Loucy (cell line): Measurements from ENCODE around the gene BABAM2.

Source experiments
- H2AFZ ChIP-seq: fragments of 200-600 bp; sonication (generic); 2 replicates; pipeline ENCODE4 v1.6.0; 2016; ENCODE audit warnings: antibody characterized with exemption, mild to moderate bottlenecking, low read length, moderate library complexity
- H3F3A ChIP-seq: fragments of 200-600 bp; 2 replicates; pipeline ENCODE4 v1.6.0; 2016; ENCODE audit warnings: antibody characterized with exemption, low read depth, mild to moderate bottlenecking
- H3K27me3 ChIP-seq: fragments of 200-600 bp; sonication (generic); 2 replicates; pipeline ENCODE4 v1.6.1; 2014; ENCODE audit warnings: low read length, mild to moderate bottlenecking; ENCODE audit not compliant: insufficient read depth, poor library complexity, severe bottlenecking
- H3K36me3 ChIP-seq: fragments of 200-600 bp; sonication (generic); 2 replicates; pipeline ENCODE4 v1.6.1; 2016; ENCODE audit warnings: low read length; ENCODE audit not compliant: insufficient read depth
- H3K4me1 ChIP-seq: fragments of 200-600 bp; sonication (generic); 2 replicates; pipeline ENCODE4 v1.5.1; 2014; ENCODE audit warnings: low read length, mild to moderate bottlenecking; ENCODE audit not compliant: insufficient read depth, poor library complexity, severe bottlenecking
- H3K4me2 ChIP-seq: fragments of 200-600 bp; sonication (generic); 2 replicates; pipeline ENCODE4 v1.6.0; 2014; ENCODE audit warnings: antibody characterized with exemption, low read length, low read depth, mild to moderate bottlenecking; ENCODE audit not compliant: poor library complexity, severe bottlenecking
- H3K4me3 ChIP-seq: fragments of 200-600 bp; sonication (generic); 2 replicates; pipeline ENCODE4 v1.5.1; 2014; ENCODE audit warnings: low read length, mild to moderate bottlenecking, mixed read lengths; ENCODE audit not compliant: poor library complexity, severe bottlenecking
- H3K79me2 ChIP-seq: fragments of 200-600 bp; sonication (generic); 2 replicates; pipeline ENCODE4 v1.6.1; 2014; ENCODE audit warnings: low read length; ENCODE audit not compliant: insufficient read depth
- H3K9ac ChIP-seq: fragments of 200-600 bp; sonication (generic); 2 replicates; pipeline ENCODE4 v1.6.0; 2014; ENCODE audit warnings: mild to moderate bottlenecking, low read depth, low read length, moderate library complexity; ENCODE audit not compliant: poor library complexity, severe bottlenecking
- H3K9me2 ChIP-seq: fragments of 200-600 bp; sonication (generic); replicated peaks from 2 replicates; pipeline ENCODE4 v1.6.1; 2016; ENCODE audit warnings: low read depth, low read length, mixed read lengths
- H3K9me3 ChIP-seq: fragments of 200-600 bp; sonication (generic); 2 replicates; pipeline ENCODE4 v1.6.1; 2014; ENCODE audit warnings: mild to moderate bottlenecking, antibody characterized with exemption, low read length, low read depth; ENCODE audit not compliant: insufficient read depth
- H4K20me1 ChIP-seq: fragments of 200-600 bp; sonication (generic); 2 replicates; pipeline ENCODE4 v1.6.0; 2014; ENCODE audit warnings: antibody characterized with exemption, low read length, mild to moderate bottlenecking; ENCODE audit not compliant: insufficient read depth, poor library complexity, severe bottlenecking
- CTCF ChIP-seq: fragments of 200-600 bp; sonication (generic); conservative IDR thresholded peaks from 2 replicates; pipeline ENCODE4 v1.5.1; 2014; ENCODE audit warnings: mild to moderate bottlenecking, antibody characterized with exemption, low read length
- EZH2phosphoT487 ChIP-seq: fragments of 200-600 bp; IDR thresholded peaks from 2 replicates; pipeline ENCODE4 v1.6.1; 2018; ENCODE audit warnings: antibody characterized with exemption, mild to moderate bottlenecking, moderate library complexity, borderline replicate concordance

The BABAM2 gene

GRCh38 chr2:28045676-28046351 lies 155.3 kb downstream of the BABAM2 start:
- H3K9ac ChIP-seq: no peak overlapping the region
- H3K4me1 ChIP-seq: peaks cover 33% of the 10 kb centered on the region
- no peaks in the 10 kb centered on the region for H3K79me2 ChIP-seq
- no peaks in the 10 kb centered on the region for H3F3A ChIP-seq
- no peak overlapping the region for H3K4me3 ChIP-seq
- H3K27me3 ChIP-seq: no peaks in the 10 kb centered on the region
- no peak overlapping the region for H3K4me2 ChIP-seq
- TF ChIP-seq EZH2phosphoT487: no peak
- TF ChIP-seq CTCF: no peak
- no peaks in the 10 kb centered on the region for H3K36me3 ChIP-seq
- no peaks in the 10 kb centered on the region for H4K20me1 ChIP-seq
- H3K9me2 ChIP-seq: no peaks in the 10 kb centered on the region
- no peaks in the 10 kb centered on the region for H3K9me3 ChIP-seq
- no peak overlapping the region for H2AFZ ChIP-seq

- Histone ChIP-seq H4K20me1 (no peaks in the 10 kb centered on the region), H3K27me3 (no peaks in the 10 kb centered on the region), H3K4me3 (no peak overlapping the region), H3K9me3 (no peaks in the 10 kb centered on the region), H3K9me2 (no peaks in the 10 kb centered on the region), H3K9ac (no peak overlapping the region), H3F3A (no peaks in the 10 kb centered on the region), H3K4me2 (peak overlapping the region; percentile 30), H3K36me3 (no peaks in the 10 kb centered on the region), H3K4me1 (peaks cover 33% of the 10 kb centered on the region), H2AFZ (no peak overlapping the region), H3K79me2 (no peaks in the 10 kb centered on the region)
- TF ChIP-seq EZH2phosphoT487 (no peak), CTCF (no peak)
Measured at GRCh38 chr2:28046921-28047320, 156.4 kb downstream of the BABAM2 start.

GRCh38 chr2:28047681-28048080 lies 157.2 kb downstream of the BABAM2 start:
- H3K36me3 ChIP-seq: no peaks in the 10 kb centered on the region
- no peaks in the 10 kb centered on the region for H3K9me2 ChIP-seq
- H3K9me3 ChIP-seq: no peaks in the 10 kb centered on the region
- no peak for TF ChIP-seq CTCF
- no peak for TF ChIP-seq EZH2phosphoT487
- no peaks in the 10 kb centered on the region for H3F3A ChIP-seq
- no peak overlapping the region for H2AFZ ChIP-seq
- peaks cover 33% of the 10 kb centered on the region for H3K4me1 ChIP-seq
- peak overlapping the region; percentile 30 for H3K4me2 ChIP-seq
- no peaks in the 10 kb centered on the region for H4K20me1 ChIP-seq
- no peak overlapping the region for H3K4me3 ChIP-seq
- H3K9ac ChIP-seq: no peak overlapping the region
- no peaks in the 10 kb centered on the region for H3K79me2 ChIP-seq
- H3K27me3 ChIP-seq: no peaks in the 10 kb centered on the region
